Ascending aorta (tissue), 2 donors: Measurements from ENCODE around the gene EIF4E2. TPM values are rescaled to one million over a fixed set of nuclear protein-coding genes. Genes with fewer than 3 reads are reported as not detected.

Experiments used
- DNase-seq, 2 donors: peaks; one replicate each; pipeline ENCODE4 v3.0.0-alpha.2; 2019; ENCODE audit warnings: low spot score in 2 of 2
- H3K27ac ChIP-seq, 2 donors: fragments of 200-600 bp; sonication (generic); one replicate each; pipeline ENCODE4 v1.5.1; 2016 to 2017; ENCODE audit warnings: mild to moderate bottlenecking in 1 of 2
- H3K27me3 ChIP-seq: fragments of 200-600 bp; sonication (generic); one replicate; pipeline ENCODE4 v1.5.1; 2017
- H3K36me3 ChIP-seq, 2 donors: fragments of 200-600 bp; sonication (generic); one replicate each; pipeline ENCODE4 v1.5.1; 2016
- H3K4me1 ChIP-seq, 2 donors: fragments of 200-600 bp; sonication (generic); one replicate each; pipeline ENCODE4 v1.5.1; 2016 to 2017; ENCODE audit warnings: mild to moderate bottlenecking in 1 of 2
- H3K4me3 ChIP-seq, 2 donors: fragments of 200-600 bp; sonication (generic); one replicate each; pipeline ENCODE4 v1.5.1; 2016 to 2017; ENCODE audit warnings: mild to moderate bottlenecking in 1 of 2
- H3K9me3 ChIP-seq, 2 donors: fragments of 200-600 bp; sonication (generic); one replicate each; pipeline ENCODE4 v1.5.1; 2016
- CTCF ChIP-seq, 3 experiments: fragments of 200-600 bp in 2 of 3; fragments of 450-650 bp in 1 of 3; sonication (generic) in 2 of 3; IDR thresholded peaks; one replicate each; pipeline ENCODE4 v1.5.1; 2016 to 2019; ENCODE audit warnings: antibody characterized with exemption in 3 of 3, mild to moderate bottlenecking in 1 of 3, moderate library complexity in 1 of 3
- intact Hi-C: fragments of 100-400 bp; cut with DNase I; formaldehyde crosslinking; loops from one replicate; pipeline ENCODE4 v1.15.1; 2023
- total RNA-seq: library from RNA; depleted of rRNA; stranded (reverse); fragments of >200 nt; gene quantifications from one replicate; pipeline ENCODE4 v1.1.0, GENCODE V29; 2016

Gene EIF4E2
- 16.7 TPM for total RNA-seq

DNA sequence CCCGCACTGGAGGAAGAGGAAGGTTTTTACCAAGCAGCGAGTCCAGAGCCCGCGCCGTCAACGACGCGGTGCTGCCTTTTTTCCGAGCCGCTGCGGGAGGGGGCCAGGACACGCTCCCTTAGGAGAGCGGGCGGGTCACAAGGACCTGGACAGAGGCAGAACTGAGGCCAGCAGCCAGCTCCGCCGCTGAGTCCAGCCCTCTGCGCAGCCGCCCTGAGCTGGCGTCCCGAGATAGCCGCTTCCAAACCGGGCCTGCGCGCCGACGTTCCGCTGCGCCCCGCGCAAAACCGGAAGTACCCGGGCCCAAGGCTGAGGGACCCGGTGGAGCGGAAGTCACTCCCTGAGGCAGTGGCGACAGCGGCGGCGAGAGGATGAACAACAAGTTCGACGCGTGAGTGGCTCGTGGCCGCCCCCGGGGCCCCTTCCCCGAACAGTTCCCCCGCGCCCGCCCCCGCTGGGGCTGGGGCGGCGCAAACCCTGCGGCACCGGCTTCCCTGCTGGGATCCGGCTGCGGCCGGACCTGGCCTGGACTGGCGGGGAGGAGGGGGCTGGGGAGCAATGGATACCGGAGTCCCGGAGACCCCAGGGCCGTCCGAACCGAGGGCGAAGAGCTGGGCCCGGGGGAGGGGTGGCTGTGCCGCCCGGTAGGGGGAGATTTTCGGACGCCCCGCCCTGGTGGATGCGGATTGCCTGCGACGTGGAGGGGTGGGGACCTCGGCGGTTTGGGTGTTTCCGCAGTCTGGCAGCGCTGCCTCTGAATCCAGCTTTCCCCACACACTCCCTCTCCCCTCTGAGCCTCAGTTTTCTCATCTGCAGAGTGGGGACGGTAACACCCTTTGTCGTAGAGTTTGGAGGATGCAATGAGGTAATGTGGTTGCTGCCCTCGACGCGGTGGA is at the start of gene EIF4E2, which contains the start of gene TIGD1:
Gene EIF4E2 (plus strand): TSS at position 336 of the 896 bp plus-strand sequence. CDS start 36 bp downstream, at position 372.
Gene TIGD1 (minus strand): TSS at position 204 of the 896 bp plus-strand sequence. CDS start 675 bp downstream, outside the sequence.
- Histone ChIP-seq H3K36me3 (peaks cover 2 to 3% of the 10 kb centered on the region in 2 donors), H3K9me3 (no peaks in the 10 kb centered on the region), H3K27ac (peak within 1 kb of the TSS; percentile 97 to 100), H3K4me3 (peak within 1 kb of the TSS; percentile 84 to 100), H3K4me1 (peaks cover 4 to 5% of the 10 kb centered on the region in 2 donors), H3K27me3 (no peaks in the 10 kb centered on the region)
- peak; percentile 67 to 97 for DNase-seq
- intact Hi-C loops = loop anchor here (2.0 to 5.0 kb wide), 5 partner anchors 47 to 873 kb away; partner anchors contain the start of genes ATG16L1, GIGYF2 and PDE6D
- peak; percentile 31 to 45 (median 34) for TF ChIP-seq CTCF (IDR thresholded peaks at IDR 0.05)

GRCh38 chr2:232501331-232501771 is 49.1 kb upstream of the EIF4E2 start:
- Histone ChIP-seq H3K27me3 (no peaks in the 10 kb centered on the region), H3K4me1 (peaks cover 4 to 7% of the 10 kb centered on the region in 2 donors), H3K36me3 (no peaks in the 10 kb centered on the region), H3K4me3 (no peak overlapping the region), H3K9me3 (no peaks in the 10 kb centered on the region), H3K27ac (no peak overlapping the region)
- no peak for DNase-seq
- TF ChIP-seq CTCF (IDR thresholded peaks at IDR 0.05) = no peak
- intact Hi-C loops = no loop called here

DNA sequence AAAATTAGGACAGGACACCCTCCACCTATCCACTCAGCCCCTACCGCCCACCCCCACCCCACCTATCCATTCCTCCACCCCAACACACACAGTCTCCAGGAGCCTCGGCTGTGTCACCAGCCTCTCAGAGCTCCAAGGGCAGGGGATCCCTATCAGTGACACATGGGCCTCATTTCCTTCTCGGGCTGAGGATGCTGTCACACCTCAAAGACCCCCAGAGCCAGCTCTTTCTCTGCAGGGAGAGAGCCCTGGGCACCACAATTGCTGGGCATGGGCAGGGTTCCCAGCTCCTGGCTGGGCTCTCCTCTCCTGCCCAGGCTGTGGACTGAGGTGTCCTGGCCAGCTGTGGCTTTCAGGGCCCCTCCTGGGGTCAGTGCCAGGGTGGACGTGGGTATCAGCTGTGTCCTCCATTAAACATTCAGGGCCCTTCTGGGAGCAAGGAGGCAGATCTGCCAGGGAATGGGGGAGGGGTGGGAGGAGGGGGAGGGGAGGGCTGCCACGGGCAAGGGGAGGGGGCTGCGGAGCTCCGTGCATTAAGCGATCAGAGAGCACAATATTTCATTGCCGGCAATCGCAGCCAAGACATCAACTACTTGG is 48.6 kb upstream of the EIF4E2 start:
- Histone ChIP-seq H3K4me3 (no peak overlapping the region), H3K27me3 (no peaks in the 10 kb centered on the region), H3K4me1 (peaks cover 4 to 7% of the 10 kb centered on the region in 2 donors), H3K36me3 (no peaks in the 10 kb centered on the region), H3K27ac (no peak overlapping the region), H3K9me3 (no peaks in the 10 kb centered on the region)
- TF ChIP-seq CTCF (IDR thresholded peaks at IDR 0.05) = no peak
- intact Hi-C loops = no loop called here
- no peak for DNase-seq

DNA sequence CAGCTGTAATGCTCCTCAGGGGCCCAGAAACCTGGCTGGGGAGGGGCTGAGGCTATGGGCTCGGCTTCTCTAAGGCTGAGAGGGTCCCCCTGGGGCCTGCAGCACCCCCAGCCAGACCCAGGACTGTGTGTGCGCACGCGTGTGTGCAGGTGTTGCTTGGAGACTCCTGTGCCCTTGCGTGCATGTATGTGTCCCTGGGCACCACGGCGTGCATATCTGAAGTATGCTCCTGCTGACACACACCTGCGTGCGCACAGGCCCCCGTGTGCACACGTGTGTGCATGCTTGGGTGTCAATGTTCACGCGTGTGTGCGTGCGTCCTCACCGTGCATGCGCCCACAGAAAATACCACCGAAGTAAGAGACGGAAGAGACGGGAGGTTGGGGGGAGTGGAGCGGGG is 48.0 kb upstream of the EIF4E2 start:
- no peak overlapping the region for H3K27ac ChIP-seq
- H3K27me3 ChIP-seq = no peaks in the 10 kb centered on the region
- no peak for DNase-seq
- peak overlapping the region in 1 of 2 donors; percentile 67 for H3K4me3 ChIP-seq
- no peaks in the 10 kb centered on the region for H3K36me3 ChIP-seq
- no peak for TF ChIP-seq CTCF (IDR thresholded peaks at IDR 0.05)
- intact Hi-C loops = no loop called here
- no peaks in the 10 kb centered on the region for H3K9me3 ChIP-seq
- peaks cover 4 to 7% of the 10 kb centered on the region in 2 donors for H3K4me1 ChIP-seq

DNA sequence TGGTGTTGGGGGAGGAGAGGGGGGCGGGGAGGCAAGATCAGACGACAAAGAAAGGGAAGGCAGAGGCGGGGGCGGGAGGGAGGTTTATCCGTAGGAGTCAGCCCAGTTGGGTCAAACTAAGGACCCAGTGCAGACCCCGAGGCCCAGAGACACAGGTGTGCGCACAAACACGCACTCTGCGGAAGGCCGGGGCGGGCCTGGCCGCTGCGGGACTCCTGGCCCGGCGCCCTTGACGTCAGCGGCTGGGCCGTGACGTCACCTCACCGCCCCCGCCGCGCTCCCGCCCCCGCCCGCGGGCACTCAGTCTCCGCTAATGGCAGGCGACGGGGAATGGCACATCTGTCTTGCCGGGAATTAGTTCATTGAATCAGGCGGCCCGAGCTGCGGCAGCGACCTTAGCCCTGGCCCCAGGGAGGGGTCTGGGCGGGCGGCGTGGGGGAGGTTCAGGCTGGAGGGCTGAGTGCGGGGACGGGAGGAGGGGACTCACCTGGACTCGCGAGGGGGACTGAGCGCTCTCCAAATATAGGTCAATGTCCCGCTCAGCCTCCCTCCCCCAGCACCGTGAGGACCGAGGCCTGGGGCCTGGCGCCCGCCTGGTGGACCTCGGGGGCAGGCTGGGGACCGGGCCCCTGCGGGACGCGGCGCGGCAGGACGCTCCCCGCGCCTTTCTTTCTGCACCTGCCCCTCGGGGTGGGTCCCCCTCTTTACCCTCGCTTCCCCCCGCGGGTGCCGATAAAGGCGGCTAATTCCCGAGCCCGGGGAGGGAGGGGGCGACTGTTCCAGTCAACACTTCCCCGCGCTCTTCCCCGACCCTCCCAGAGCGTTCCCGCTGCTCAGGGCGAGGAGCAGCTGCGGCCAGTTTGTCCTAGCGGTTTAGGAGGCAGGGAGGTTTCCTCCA is 47.3 kb upstream of the EIF4E2 start:
- TF ChIP-seq CTCF (IDR thresholded peaks at IDR 0.05) = no peak
- H3K27ac ChIP-seq = no peak overlapping the region
- H3K27me3 ChIP-seq = no peaks in the 10 kb centered on the region
- peaks cover 4 to 7% of the 10 kb centered on the region in 2 donors for H3K4me1 ChIP-seq
- intact Hi-C loops = no loop called here
- H3K36me3 ChIP-seq = no peaks in the 10 kb centered on the region
- DNase-seq = no peak
- H3K9me3 ChIP-seq = no peaks in the 10 kb centered on the region
- peak overlapping the region; percentile 39 to 67 for H3K4me3 ChIP-seq
